Loucy (cell line): ENCODE measurements around the gene HMX2.

Experiments used
- H2AFZ ChIP-seq: fragments of 200-600 bp; sonication (generic); 2 replicates; pipeline ENCODE4 v1.6.0; 2016; ENCODE audit warnings: antibody characterized with exemption, mild to moderate bottlenecking, low read length, moderate library complexity
- H3F3A ChIP-seq: fragments of 200-600 bp; 2 replicates; pipeline ENCODE4 v1.6.0; 2016; ENCODE audit warnings: antibody characterized with exemption, low read depth, mild to moderate bottlenecking
- H3K27me3 ChIP-seq: fragments of 200-600 bp; sonication (generic); 2 replicates; pipeline ENCODE4 v1.6.1; 2014; ENCODE audit warnings: low read length, mild to moderate bottlenecking; ENCODE audit not compliant: insufficient read depth, poor library complexity, severe bottlenecking
- H3K36me3 ChIP-seq: fragments of 200-600 bp; sonication (generic); 2 replicates; pipeline ENCODE4 v1.6.1; 2016; ENCODE audit warnings: low read length; ENCODE audit not compliant: insufficient read depth
- H3K4me1 ChIP-seq: fragments of 200-600 bp; sonication (generic); 2 replicates; pipeline ENCODE4 v1.5.1; 2014; ENCODE audit warnings: low read length, mild to moderate bottlenecking; ENCODE audit not compliant: insufficient read depth, poor library complexity, severe bottlenecking
- H3K4me2 ChIP-seq: fragments of 200-600 bp; sonication (generic); 2 replicates; pipeline ENCODE4 v1.6.0; 2014; ENCODE audit warnings: antibody characterized with exemption, low read length, low read depth, mild to moderate bottlenecking; ENCODE audit not compliant: poor library complexity, severe bottlenecking
- H3K4me3 ChIP-seq: fragments of 200-600 bp; sonication (generic); 2 replicates; pipeline ENCODE4 v1.5.1; 2014; ENCODE audit warnings: low read length, mild to moderate bottlenecking, mixed read lengths; ENCODE audit not compliant: poor library complexity, severe bottlenecking
- H3K79me2 ChIP-seq: fragments of 200-600 bp; sonication (generic); 2 replicates; pipeline ENCODE4 v1.6.1; 2014; ENCODE audit warnings: low read length; ENCODE audit not compliant: insufficient read depth
- H3K9ac ChIP-seq: fragments of 200-600 bp; sonication (generic); 2 replicates; pipeline ENCODE4 v1.6.0; 2014; ENCODE audit warnings: mild to moderate bottlenecking, low read depth, low read length, moderate library complexity; ENCODE audit not compliant: poor library complexity, severe bottlenecking
- H3K9me2 ChIP-seq: fragments of 200-600 bp; sonication (generic); replicated peaks from 2 replicates; pipeline ENCODE4 v1.6.1; 2016; ENCODE audit warnings: low read depth, low read length, mixed read lengths
- H3K9me3 ChIP-seq: fragments of 200-600 bp; sonication (generic); 2 replicates; pipeline ENCODE4 v1.6.1; 2014; ENCODE audit warnings: mild to moderate bottlenecking, antibody characterized with exemption, low read length, low read depth; ENCODE audit not compliant: insufficient read depth
- H4K20me1 ChIP-seq: fragments of 200-600 bp; sonication (generic); 2 replicates; pipeline ENCODE4 v1.6.0; 2014; ENCODE audit warnings: antibody characterized with exemption, low read length, mild to moderate bottlenecking; ENCODE audit not compliant: insufficient read depth, poor library complexity, severe bottlenecking
- EZH2phosphoT487 ChIP-seq: fragments of 200-600 bp; IDR thresholded peaks from 2 replicates; pipeline ENCODE4 v1.6.1; 2018; ENCODE audit warnings: antibody characterized with exemption, mild to moderate bottlenecking, moderate library complexity, borderline replicate concordance
- TF ChIP-seq, protein P1 (sequence below): fragments of 200-600 bp; sonication (generic); conservative IDR thresholded peaks from 2 replicates; pipeline ENCODE4 v1.5.1; 2014; ENCODE audit warnings: mild to moderate bottlenecking, antibody characterized with exemption, low read length

HMX2 gene

DNA sequence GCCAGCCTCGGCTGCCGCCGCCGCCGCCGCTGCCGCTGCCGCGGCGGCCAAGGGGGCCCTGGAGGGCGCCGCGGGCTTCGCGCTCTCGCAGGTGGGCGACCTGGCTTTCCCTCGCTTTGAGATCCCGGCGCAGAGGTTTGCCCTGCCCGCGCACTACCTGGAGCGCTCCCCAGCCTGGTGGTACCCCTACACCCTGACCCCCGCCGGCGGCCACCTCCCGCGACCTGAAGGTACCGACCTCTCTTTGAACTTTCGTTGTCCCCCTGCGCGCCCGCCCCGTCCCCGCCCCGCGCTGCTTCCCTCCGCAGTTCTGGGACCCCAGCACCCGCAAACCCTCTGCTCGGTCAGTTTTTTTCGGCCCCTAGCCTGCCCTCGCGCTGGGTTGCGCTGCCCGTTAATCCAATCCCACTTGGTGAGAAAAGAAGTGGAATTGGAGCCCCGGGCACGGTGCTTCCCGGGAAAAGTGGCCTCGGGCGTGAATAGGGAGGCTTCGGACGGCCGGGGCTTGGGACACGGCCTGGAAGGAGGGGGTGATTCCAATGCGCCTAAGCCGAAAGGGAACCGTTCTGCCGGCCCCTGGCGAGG is 11.6 kb upstream of the HMX2 start:
- Histone ChIP-seq H2AFZ (no peak overlapping the region), H3K4me3 (no peak overlapping the region), H3K27me3 (no peaks in the 10 kb centered on the region), H3K9me3 (no peaks in the 10 kb centered on the region), H3K4me1 (peaks cover 7% of the 10 kb centered on the region), H3K36me3 (no peaks in the 10 kb centered on the region), H3K9ac (no peak overlapping the region), H3F3A (no peaks in the 10 kb centered on the region), H4K20me1 (no peaks in the 10 kb centered on the region), H3K9me2 (no peaks in the 10 kb centered on the region), H3K79me2 (no peaks in the 10 kb centered on the region), H3K4me2 (no peak overlapping the region)
- TF ChIP-seq EZH2phosphoT487, result no peak
- TF ChIP-seq, protein P1, sequence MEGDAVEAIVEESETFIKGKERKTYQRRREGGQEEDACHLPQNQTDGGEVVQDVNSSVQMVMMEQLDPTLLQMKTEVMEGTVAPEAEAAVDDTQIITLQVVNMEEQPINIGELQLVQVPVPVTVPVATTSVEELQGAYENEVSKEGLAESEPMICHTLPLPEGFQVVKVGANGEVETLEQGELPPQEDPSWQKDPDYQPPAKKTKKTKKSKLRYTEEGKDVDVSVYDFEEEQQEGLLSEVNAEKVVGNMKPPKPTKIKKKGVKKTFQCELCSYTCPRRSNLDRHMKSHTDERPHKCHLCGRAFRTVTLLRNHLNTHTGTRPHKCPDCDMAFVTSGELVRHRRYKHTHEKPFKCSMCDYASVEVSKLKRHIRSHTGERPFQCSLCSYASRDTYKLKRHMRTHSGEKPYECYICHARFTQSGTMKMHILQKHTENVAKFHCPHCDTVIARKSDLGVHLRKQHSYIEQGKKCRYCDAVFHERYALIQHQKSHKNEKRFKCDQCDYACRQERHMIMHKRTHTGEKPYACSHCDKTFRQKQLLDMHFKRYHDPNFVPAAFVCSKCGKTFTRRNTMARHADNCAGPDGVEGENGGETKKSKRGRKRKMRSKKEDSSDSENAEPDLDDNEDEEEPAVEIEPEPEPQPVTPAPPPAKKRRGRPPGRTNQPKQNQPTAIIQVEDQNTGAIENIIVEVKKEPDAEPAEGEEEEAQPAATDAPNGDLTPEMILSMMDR, result no peak

DNA sequence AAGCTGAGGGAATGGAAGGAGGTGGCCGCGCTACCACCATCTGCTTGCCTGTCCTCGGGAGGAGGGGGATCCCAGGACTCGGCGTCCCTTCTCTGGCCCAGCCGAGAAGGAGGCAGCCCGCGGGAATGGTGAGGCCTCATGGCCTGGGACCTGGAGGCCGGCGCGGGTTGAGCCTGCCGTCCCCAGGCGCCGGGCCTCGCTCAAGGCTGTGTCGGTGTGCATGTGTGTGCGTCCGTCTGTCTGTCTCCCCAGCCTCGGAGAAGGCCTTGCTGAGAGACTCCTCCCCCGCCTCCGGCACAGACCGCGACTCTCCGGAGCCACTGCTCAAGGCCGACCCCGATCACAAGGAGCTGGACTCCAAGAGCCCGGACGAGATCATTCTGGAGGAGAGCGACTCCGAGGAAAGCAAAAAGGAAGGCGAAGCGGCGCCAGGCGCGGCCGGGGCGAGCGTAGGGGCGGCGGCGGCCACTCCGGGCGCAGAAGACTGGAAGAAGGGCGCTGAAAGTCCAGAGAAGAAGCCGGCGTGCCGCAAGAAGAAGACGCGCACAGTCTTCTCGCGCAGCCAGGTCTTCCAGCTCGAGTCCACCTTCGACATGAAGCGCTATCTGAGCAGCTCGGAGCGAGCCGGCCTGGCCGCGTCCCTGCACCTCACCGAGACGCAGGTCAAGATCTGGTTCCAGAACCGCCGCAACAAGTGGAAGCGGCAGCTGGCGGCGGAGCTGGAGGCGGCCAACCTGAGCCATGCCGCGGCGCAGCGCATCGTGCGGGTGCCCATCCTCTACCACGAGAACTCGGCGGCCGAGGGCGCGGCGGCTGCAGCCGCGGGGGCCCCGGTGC is 10.9 kb upstream of the HMX2 start:
- no peaks in the 10 kb centered on the region for H3K9me3 ChIP-seq
- no peaks in the 10 kb centered on the region for H3K36me3 ChIP-seq
- H3K79me2 ChIP-seq, result no peaks in the 10 kb centered on the region
- H3K27me3 ChIP-seq, result peaks cover 5% of the 10 kb centered on the region
- H3K4me3 ChIP-seq, result no peak overlapping the region
- H3K4me1 ChIP-seq, result peaks cover 7% of the 10 kb centered on the region
- no peak for TF ChIP-seq EZH2phosphoT487
- TF ChIP-seq, protein P1, result no peak
- H2AFZ ChIP-seq, result no peak overlapping the region
- H3K4me2 ChIP-seq, result no peak overlapping the region
- H3K9ac ChIP-seq, result no peak overlapping the region
- H3K9me2 ChIP-seq, result no peaks in the 10 kb centered on the region
- H3F3A ChIP-seq, result no peaks in the 10 kb centered on the region
- no peaks in the 10 kb centered on the region for H4K20me1 ChIP-seq

DNA sequence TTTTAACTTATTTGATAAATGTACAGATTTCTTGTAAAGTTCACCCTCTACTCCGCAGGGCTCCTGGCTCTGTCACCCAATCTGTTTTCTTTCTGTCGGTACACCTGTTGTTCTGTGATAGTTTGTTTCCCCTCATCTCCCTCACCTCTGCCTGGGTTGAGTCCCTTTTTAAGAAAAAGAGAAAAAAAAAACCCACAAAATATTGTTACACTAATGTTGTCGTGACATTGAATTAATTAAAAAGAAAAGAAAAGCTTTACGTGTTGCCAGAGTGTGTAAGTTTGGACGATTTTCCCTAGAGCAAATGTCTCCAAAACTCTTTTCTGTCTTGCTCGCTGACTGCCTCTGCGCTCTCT is 8.8 kb upstream of the HMX2 start:
- no peaks in the 10 kb centered on the region for H3K9me2 ChIP-seq
- H3K36me3 ChIP-seq, result no peaks in the 10 kb centered on the region
- no peak overlapping the region for H2AFZ ChIP-seq
- no peak overlapping the region for H3K4me2 ChIP-seq
- peaks cover 5% of the 10 kb centered on the region for H3K27me3 ChIP-seq
- TF ChIP-seq, protein P1, result no peak
- TF ChIP-seq EZH2phosphoT487, result no peak
- H3F3A ChIP-seq, result no peaks in the 10 kb centered on the region
- H3K9ac ChIP-seq, result no peak overlapping the region
- no peaks in the 10 kb centered on the region for H3K79me2 ChIP-seq
- H4K20me1 ChIP-seq, result no peaks in the 10 kb centered on the region
- H3K9me3 ChIP-seq, result no peaks in the 10 kb centered on the region
- no peak overlapping the region for H3K4me3 ChIP-seq
- no peaks in the 10 kb centered on the region for H3K4me1 ChIP-seq
